Activated CD4-positive, alpha-beta T cell treated with anti-CD3 and anti-CD28 coated beads for 24 hours (primary cell): ENCODE measurements around the gene NEK3.
"Not testable (repeated sequence)": the region's sequence is repeated elsewhere in the genome, so short reads cannot be mapped to it uniquely, and the experiment has no call there.

ENCODE experiments used
- DNase-seq, 2 donors: peaks; one replicate each; pipeline ENCODE4 v3.0.0-alpha.2; 2020; ENCODE audit warnings: low read depth in 2 of 2

The NEK3 gene

GRCh38 chr13:52118095-52118494 lies 41.3 kb downstream of the NEK3 start:
- no peak for DNase-seq

- no peak for DNase-seq
These were observed 46.8 kb downstream of the NEK3 start for GRCh38 chr13:52112591-52112990.

- DNase-seq = no peak
These were observed 50.2 kb downstream of the NEK3 start for GRCh38 chr13:52109116-52109670.

- DNase-seq = no peak
These were observed 53.6 kb downstream of the NEK3 start for GRCh38 chr13:52105841-52106240.

- DNase-seq = no peak
These were observed 54.8 kb downstream of the NEK3 start for GRCh38 chr13:52104624-52105023.

- no peak for DNase-seq
These were observed 56.0 kb downstream of the NEK3 start for GRCh38 chr13:52103386-52103785.

GRCh38 chr13:52102423-52102822 lies 57.0 kb downstream of the NEK3 start:
- DNase-seq = not testable (repeated sequence)

- DNase-seq = no peak
These were observed 62.2 kb downstream of the NEK3 start for GRCh38 chr13:52097197-52097596.

- DNase-seq = no peak
These were observed 62.6 kb downstream of the NEK3 start for GRCh38 chr13:52096748-52097147.

- no peak for DNase-seq
These were observed 63.3 kb downstream of the NEK3 start for GRCh38 chr13:52096062-52096461.

GRCh38 chr13:52092087-52092486 lies 67.3 kb downstream of the NEK3 start:
- no peak for DNase-seq

- DNase-seq = no peak
These were observed 67.9 kb downstream of the NEK3 start for GRCh38 chr13:52091473-52091872.

GRCh38 chr13:52085421-52085820 lies 74.0 kb downstream of the NEK3 start:
- no peak for DNase-seq

GRCh38 chr13:52084981-52085380 lies 74.4 kb downstream of the NEK3 start:
- DNase-seq = not testable (repeated sequence)
